Body of pancreas (tissue), 4 donors: ENCODE data around the gene VWA5B1. TPM values are rescaled to one million over a fixed set of nuclear protein-coding genes. Genes with fewer than 3 reads are reported as not detected.

Experiments used
- ATAC-seq: fragments of 150-250 bp; one replicate; pipeline ENCODE4 v1.9.1; 2016
- DNase-seq, 4 donors: peaks; one replicate each; pipeline ENCODE4 v3.0.0-alpha.2; 2019
- H3K27ac ChIP-seq, 4 donors: fragments of 200-600 bp; sonication (generic); 1 replicate in 3 of 4; 2 replicates in 1 of 4; pipeline versions ENCODE4 v1.5.1 to v1.6.1; 2016 to 2019; ENCODE audit warnings: mild to moderate bottlenecking in 1 of 4, mixed read lengths in 1 of 4, moderate library complexity in 1 of 4
- H3K27me3 ChIP-seq, 2 donors: fragments of 200-600 bp; sonication (generic); one replicate each; pipeline ENCODE4 v1.6.0; 2016; ENCODE audit warnings: mild to moderate bottlenecking in 1 of 2
- H3K36me3 ChIP-seq, 2 donors: fragments of 200-600 bp; sonication (generic); replicated peaks in 1 of 2; 2 replicates each; pipeline ENCODE4 v1.5.1; 2016; ENCODE audit warnings: low read depth in 2 of 2; ENCODE audit not compliant: insufficient read depth in 1 of 2
- H3K4me1 ChIP-seq: fragments of 200-600 bp; sonication (generic); one replicate; pipeline ENCODE4 v1.6.0; 2016
- H3K4me3 ChIP-seq, 2 donors: fragments of 200-600 bp; sonication (generic); 1 replicate in 1 of 2; 2 replicates in 1 of 2; pipeline ENCODE4 v1.5.1; 2016 to 2019
- H3K9me3 ChIP-seq, 3 donors: fragments of 200-600 bp; sonication (generic); 1 replicate in 2 of 3; 2 replicates in 1 of 3; pipeline ENCODE4 v1.5.1; 2016
- POLR2A ChIP-seq, 3 donors: fragments of 450-650 bp; IDR thresholded peaks; one replicate each; pipeline ENCODE4 v1.6.1; 2016; ENCODE audit warnings: antibody characterized with exemption in 3 of 3, mild to moderate bottlenecking in 2 of 3
- WGBS, 2 donors: methylation state at CpG; one replicate each; pipeline ENCODE4 v1.1.5; 2017; 5-methylcytosine and 5-hydroxymethylcytosine counted together
- intact Hi-C: fragments of 100-400 bp; cut with DNase I; formaldehyde crosslinking; loops from one replicate; pipeline ENCODE4 v1.15.1; 2023
- total RNA-seq, 2 donors: library from RNA; depleted of rRNA; stranded (reverse); fragments of >200 nt; gene quantifications; one replicate each; pipeline ENCODE4 v1.1.0, GENCODE V29; 2016
- TF ChIP-seq, protein P1 (sequence below), 7 experiments: fragments of 450-650 bp in 4 of 7; fragments of 200-600 bp in 3 of 7; sonication (generic) in 3 of 7; IDR thresholded peaks; one replicate each; pipeline ENCODE4 v1.5.1; 2016 to 2019; ENCODE audit warnings: antibody characterized with exemption in 7 of 7

Gene VWA5B1
- total RNA-seq, 2 donors from 2014 or later: not detected

DNA sequence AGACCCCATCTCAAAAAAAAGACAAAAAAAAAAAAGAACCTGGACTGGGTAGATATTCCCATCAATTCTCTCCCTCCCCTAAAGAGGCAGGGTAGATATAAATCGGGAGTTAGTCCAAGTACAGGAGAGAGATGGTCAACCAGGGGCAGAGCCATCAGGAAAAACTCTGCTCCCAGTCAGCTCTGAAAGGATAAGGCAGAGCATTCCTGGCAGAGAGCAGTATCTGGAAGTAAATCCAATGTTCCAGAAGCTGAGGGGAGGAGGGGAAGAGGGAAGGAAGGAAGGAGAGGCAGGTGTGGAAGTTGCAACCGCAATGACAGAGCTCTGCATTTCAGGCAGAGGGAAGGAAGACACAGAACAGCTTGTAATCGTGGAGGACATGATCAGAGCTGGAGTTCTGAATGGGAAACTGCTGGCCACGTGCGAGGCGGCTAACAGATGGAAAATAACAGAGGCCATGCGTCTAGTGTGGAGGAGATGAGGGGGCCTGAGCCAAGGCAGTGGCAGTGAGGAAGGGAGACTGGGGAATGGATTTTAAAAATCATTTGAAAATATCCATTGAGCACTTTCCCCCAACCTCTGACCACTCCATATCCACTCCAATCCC is 15.3 kb upstream of the VWA5B1 start:
- Histone ChIP-seq H3K27me3 (no peaks in the 10 kb centered on the region), H3K4me3 (no peak overlapping the region), H3K4me1 (no peaks in the 10 kb centered on the region), H3K36me3 (no peaks in the 10 kb centered on the region), H3K9me3 (no peaks in the 10 kb centered on the region), H3K27ac (no peak overlapping the region)
- no peak for TF ChIP-seq POLR2A (IDR thresholded peaks at IDR 0.05)
- TF ChIP-seq, protein P1, sequence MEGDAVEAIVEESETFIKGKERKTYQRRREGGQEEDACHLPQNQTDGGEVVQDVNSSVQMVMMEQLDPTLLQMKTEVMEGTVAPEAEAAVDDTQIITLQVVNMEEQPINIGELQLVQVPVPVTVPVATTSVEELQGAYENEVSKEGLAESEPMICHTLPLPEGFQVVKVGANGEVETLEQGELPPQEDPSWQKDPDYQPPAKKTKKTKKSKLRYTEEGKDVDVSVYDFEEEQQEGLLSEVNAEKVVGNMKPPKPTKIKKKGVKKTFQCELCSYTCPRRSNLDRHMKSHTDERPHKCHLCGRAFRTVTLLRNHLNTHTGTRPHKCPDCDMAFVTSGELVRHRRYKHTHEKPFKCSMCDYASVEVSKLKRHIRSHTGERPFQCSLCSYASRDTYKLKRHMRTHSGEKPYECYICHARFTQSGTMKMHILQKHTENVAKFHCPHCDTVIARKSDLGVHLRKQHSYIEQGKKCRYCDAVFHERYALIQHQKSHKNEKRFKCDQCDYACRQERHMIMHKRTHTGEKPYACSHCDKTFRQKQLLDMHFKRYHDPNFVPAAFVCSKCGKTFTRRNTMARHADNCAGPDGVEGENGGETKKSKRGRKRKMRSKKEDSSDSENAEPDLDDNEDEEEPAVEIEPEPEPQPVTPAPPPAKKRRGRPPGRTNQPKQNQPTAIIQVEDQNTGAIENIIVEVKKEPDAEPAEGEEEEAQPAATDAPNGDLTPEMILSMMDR (IDR thresholded peaks at IDR 0.05): no peak
- DNase-seq: no peak
- intact Hi-C loops: no loop called here
- WGBS, 2 donors: 39 to 40% methylated on average over 6 of the region's 7 CpGs
- no peak for ATAC-seq

DNA sequence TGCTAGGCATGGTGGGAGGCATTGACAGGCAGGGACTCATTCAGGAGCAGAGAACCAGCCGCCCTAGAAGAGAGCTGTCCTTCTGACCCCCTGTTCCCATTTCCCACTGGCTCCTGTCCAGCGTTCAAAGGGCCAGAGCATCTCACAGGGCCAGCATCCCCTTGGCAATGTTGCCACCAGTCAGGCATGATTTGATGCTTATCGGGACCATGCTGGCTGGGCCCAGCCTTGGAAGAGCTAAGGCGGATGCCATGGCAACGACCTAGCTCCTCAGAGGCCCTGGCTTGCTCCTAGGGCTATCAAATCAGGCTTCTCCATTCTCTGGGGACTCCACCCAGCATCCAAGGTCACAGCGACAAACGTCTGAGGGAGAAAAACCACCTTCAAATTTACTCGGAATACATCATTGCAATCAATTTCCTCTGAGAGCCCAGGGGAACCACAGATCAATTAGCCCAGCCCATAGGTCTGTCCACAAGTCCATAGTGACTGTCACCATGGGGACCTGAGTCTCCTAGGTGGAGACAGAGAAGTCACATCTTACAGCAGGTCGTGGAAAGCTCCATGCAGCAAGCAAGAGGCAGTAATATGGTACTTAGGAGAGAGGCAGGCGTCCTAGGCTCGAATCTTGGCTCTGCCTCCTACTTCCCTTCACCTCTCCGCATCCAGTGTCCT is 14.1 kb upstream of the VWA5B1 start:
- no peak for TF ChIP-seq POLR2A (IDR thresholded peaks at IDR 0.05)
- TF ChIP-seq, protein P1 (IDR thresholded peaks at IDR 0.05): no peak
- intact Hi-C loops: no loop called here
- no peak overlapping the region for H3K27ac ChIP-seq
- no peak for ATAC-seq
- no peaks in the 10 kb centered on the region for H3K36me3 ChIP-seq
- no peaks in the 10 kb centered on the region for H3K27me3 ChIP-seq
- no peak for DNase-seq
- no peaks in the 10 kb centered on the region for H3K4me1 ChIP-seq
- H3K9me3 ChIP-seq: no peaks in the 10 kb centered on the region
- WGBS, 2 donors: 56 to 64% methylated on average over 12 of the region's 12 CpGs
- no peak overlapping the region for H3K4me3 ChIP-seq

DNA sequence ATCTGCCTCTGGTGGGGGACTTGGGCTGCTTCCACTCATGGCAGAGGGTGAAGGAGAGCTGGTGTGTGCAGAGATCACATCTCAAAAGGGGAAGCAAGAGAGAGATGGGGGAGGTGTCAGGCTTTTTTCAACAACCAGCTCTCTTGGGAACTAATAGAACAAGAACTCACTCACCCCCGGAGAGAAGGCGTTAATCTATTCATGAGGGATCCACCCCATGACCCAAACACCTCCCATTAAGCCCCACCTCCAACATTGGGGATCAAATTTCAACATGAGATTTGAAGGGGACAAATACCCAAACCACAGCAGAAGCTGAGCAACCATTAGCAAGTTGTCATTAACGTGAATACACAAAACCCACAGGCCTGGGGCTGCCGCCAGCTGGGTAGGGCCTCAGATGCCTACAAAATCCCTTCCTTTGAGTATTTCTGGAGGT is 12.0 kb upstream of the VWA5B1 start:
- no peak overlapping the region for H3K27ac ChIP-seq
- DNase-seq: no peak
- ATAC-seq: no peak
- H3K4me3 ChIP-seq: no peak overlapping the region
- TF ChIP-seq POLR2A (IDR thresholded peaks at IDR 0.05): no peak
- TF ChIP-seq, protein P1 (IDR thresholded peaks at IDR 0.05): no peak
- H3K27me3 ChIP-seq: no peaks in the 10 kb centered on the region
- H3K4me1 ChIP-seq: no peaks in the 10 kb centered on the region
- H3K36me3 ChIP-seq: no peaks in the 10 kb centered on the region
- WGBS, 2 donors: 33 to 48% methylated on average over 4 of the region's 4 CpGs
- no peaks in the 10 kb centered on the region for H3K9me3 ChIP-seq
- intact Hi-C loops: no loop called here

DNA sequence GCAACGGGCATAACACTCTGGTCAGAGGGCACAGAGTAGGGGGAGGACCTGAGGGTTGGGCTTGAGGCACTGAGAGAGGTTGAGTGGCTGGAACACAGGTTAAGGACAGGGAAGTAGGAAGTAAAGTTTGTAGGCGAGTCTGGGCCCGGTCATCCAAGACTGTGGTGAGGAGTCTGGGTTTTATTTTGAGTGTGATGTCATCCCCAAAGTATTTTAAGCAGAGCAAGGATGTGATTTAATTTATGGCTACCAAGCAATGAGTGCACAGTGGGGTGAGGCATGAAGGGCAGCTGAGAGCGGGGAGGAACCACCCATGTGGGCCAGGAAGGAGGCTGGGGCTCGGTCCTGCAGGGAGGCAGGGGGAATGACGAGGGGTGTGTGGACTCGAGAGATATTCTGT is 11.2 kb upstream of the VWA5B1 start:
- no peaks in the 10 kb centered on the region for H3K9me3 ChIP-seq
- H3K27ac ChIP-seq: no peak overlapping the region
- no peaks in the 10 kb centered on the region for H3K4me1 ChIP-seq
- DNase-seq (no peak), ATAC-seq (no peak)
- no peaks in the 10 kb centered on the region for H3K27me3 ChIP-seq
- no peaks in the 10 kb centered on the region for H3K36me3 ChIP-seq
- 79 to 84% methylated on average over 7 of the region's 7 CpGs for WGBS, 2 donors
- H3K4me3 ChIP-seq: no peak overlapping the region
- TF ChIP-seq POLR2A (IDR thresholded peaks at IDR 0.05): no peak
- TF ChIP-seq, protein P1 (IDR thresholded peaks at IDR 0.05): no peak
- intact Hi-C loops: no loop called here

DNA sequence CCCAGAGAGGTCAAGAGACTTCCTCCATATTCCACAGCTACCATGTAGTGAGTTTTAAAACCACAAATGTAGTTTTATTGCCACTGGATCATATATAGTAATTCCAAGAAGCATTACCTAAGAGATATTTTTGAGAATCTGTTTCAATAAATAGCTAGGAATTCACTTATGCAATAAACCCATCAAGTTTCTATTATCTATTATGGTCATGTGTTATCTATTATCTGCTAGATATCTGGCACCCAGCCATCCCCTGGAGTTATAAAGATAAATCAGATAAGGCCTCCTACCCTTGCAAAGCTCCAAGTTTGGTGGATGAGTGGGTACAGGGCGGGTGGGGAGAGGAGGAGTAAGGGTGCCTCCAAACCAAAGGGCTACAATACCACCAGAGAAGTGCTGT is 10.3 kb upstream of the VWA5B1 start:
- TF ChIP-seq, protein P1 (IDR thresholded peaks at IDR 0.05): no peak
- TF ChIP-seq POLR2A (IDR thresholded peaks at IDR 0.05): no peak
- Histone ChIP-seq H3K9me3 (no peaks in the 10 kb centered on the region), H3K27ac (no peak overlapping the region), H3K36me3 (no peaks in the 10 kb centered on the region), H3K27me3 (no peaks in the 10 kb centered on the region), H3K4me3 (no peak overlapping the region), H3K4me1 (no peaks in the 10 kb centered on the region)
- 62 to 89% methylated on average over 1 of the region's 1 CpG for WGBS, 2 donors
- intact Hi-C loops: no loop called here
- DNase-seq (no peak), ATAC-seq (no peak)
